Measurements from ENCODE around the gene FRMD6. TPM values are rescaled to one million over a fixed set of nuclear protein-coding genes. Genes with fewer than 3 reads are reported as not detected.

FRMD6 gene
- total RNA-seq, 1 experiment from 2014 or later = 9.6 TPM

GRCh38 chr14:51609251-51609954, 42.3 kb upstream of the FRMD6 start:
- H3K14ac ChIP-seq (ENCODE audit: insufficient read depth, low read length) = no peak overlapping the region
- no peak overlapping the region for H2BK20ac ChIP-seq (ENCODE audit: low read depth, low read length, poor library complexity, severe bottlenecking)
- H3K9me3 ChIP-seq (ENCODE audit: control insufficient read depth, low read depth, low read length) = no peaks in the 10 kb centered on the region
- no peaks in the 10 kb centered on the region for H3K9me3 Mint-ChIP-seq
- H4K8ac ChIP-seq (replicated peaks; ENCODE audit: insufficient read length, low read depth, low read length) = no peak overlapping the region
- no peak overlapping the region for H2AFZ ChIP-seq (ENCODE audit: low read length)
- no peaks in the 10 kb centered on the region for H3K79me2 ChIP-seq (ENCODE audit: insufficient read depth, low read length)
- peaks cover 5 to 18% of the 10 kb centered on the region in 2 experiments; a peak in 3 of 4 replicates for H3K4me1 Mint-ChIP-seq
- H3K9ac ChIP-seq (ENCODE audit: extremely low read depth, insufficient read length, low read length) = no peak overlapping the region
- no peak overlapping the region for H2BK5ac ChIP-seq (ENCODE audit: insufficient read length, low read length)
- TF ChIP-seq CTCF (conservative IDR thresholded peaks at IDR 0.05) = no peak
- H2BK120ac ChIP-seq (ENCODE audit: low read depth, low read length, poor library complexity, severe bottlenecking) = no peak overlapping the region
- H3K23me2 ChIP-seq (ENCODE audit: insufficient read length, low read depth, low read length, poor library complexity, severe bottlenecking) = no peaks in the 10 kb centered on the region
- no peak overlapping the region for H3K4me2 ChIP-seq (ENCODE audit: insufficient read depth, insufficient read length, low read length)
- no peak overlapping the region for H3K56ac ChIP-seq (ENCODE audit: insufficient read length, low read depth, low read length)
- H3K27ac Mint-ChIP-seq = no peak overlapping the region; a peak in 1 of 7 replicates
- H3T11ph ChIP-seq (ENCODE audit: low read length) = no peak overlapping the region
- H4K91ac ChIP-seq (ENCODE audit: insufficient read length, low read depth, low read length) = no peak overlapping the region
- H2BK15ac ChIP-seq (ENCODE audit: low read depth, low read length) = no peak overlapping the region
- H2BK12ac ChIP-seq (ENCODE audit: insufficient read length, low read depth, low read length) = no peak overlapping the region
- H3K4ac ChIP-seq (ENCODE audit: low read depth, low read length) = no peak overlapping the region
- H3K4me1 ChIP-seq (ENCODE audit: insufficient read depth, low read length) = no peaks in the 10 kb centered on the region
- H3K79me1 ChIP-seq (ENCODE audit: insufficient read depth, low read depth, low read length, poor library complexity, severe bottlenecking) = no peaks in the 10 kb centered on the region
- no peak for DNase-seq
- H3K18ac ChIP-seq (ENCODE audit: insufficient read length, low read depth, low read length) = no peak overlapping the region
- H3K27ac ChIP-seq (ENCODE audit: insufficient read length, low read depth, low read length) = no peak overlapping the region
- H3K36me3 Mint-ChIP-seq (ENCODE audit: insufficient read depth in 1 of 3, low read depth in 3 of 3) = no peaks in the 10 kb centered on the region
- no peaks in the 10 kb centered on the region for H4K20me1 ChIP-seq (ENCODE audit: control insufficient read depth, insufficient read depth, insufficient read length)
- H3K23ac ChIP-seq (ENCODE audit: insufficient read length, low read depth, low read length) = no peak overlapping the region
- no peak overlapping the region for H2AK5ac ChIP-seq (ENCODE audit: insufficient read length, low read length)
- H3K27me3 Mint-ChIP-seq (ENCODE audit: low read depth) = no peaks in the 10 kb centered on the region; the same call in 1 of the 2 replicates
- H4K5ac ChIP-seq (ENCODE audit: insufficient read length, low read depth, low read length) = no peak overlapping the region
- no CpG with 5 or more reads among the region's 8 CpGs for WGBS (ENCODE audit: extremely low coverage, insufficient read length, low lambda C conversion rate)
- no peaks in the 10 kb centered on the region for H3K27me3 ChIP-seq (ENCODE audit: insufficient read depth, low read length)
- H3K4me3 Mint-ChIP-seq = no peak overlapping the region

Measured in H9 (cell line).